HG03521 (cell line): ENCODE data around the gene CDC42EP3.

ENCODE experiments used
- ATAC-seq: cut with Tn5 transposase; IDR thresholded peaks from one replicate; pipeline ENCODE4 v1.9.1; 2021; ENCODE audit warnings: mild to moderate bottlenecking, moderate library complexity; ENCODE audit not compliant: unreplicated experiment

CDC42EP3 gene

GRCh38 chr2:37619959-37620300 is 51.5 kb downstream of the CDC42EP3 start:
- no peak for ATAC-seq

- no peak for ATAC-seq
Measured at GRCh38 chr2:37619230-37619958, 52.0 kb downstream of the CDC42EP3 start.

- no peak for ATAC-seq
Measured at GRCh38 chr2:37618326-37618725, 53.1 kb downstream of the CDC42EP3 start.

- ATAC-seq = no peak
Measured at GRCh38 chr2:37617119-37617892, 54.1 kb downstream of the CDC42EP3 start.

- ATAC-seq = no peak
Measured at GRCh38 chr2:37616677-37617005, 54.8 kb downstream of the CDC42EP3 start.

GRCh38 chr2:37615804-37616676 is 55.4 kb downstream of the CDC42EP3 start:
- no peak for ATAC-seq

- no peak for ATAC-seq
Measured at GRCh38 chr2:37614061-37614738, 57.2 kb downstream of the CDC42EP3 start.

GRCh38 chr2:37612382-37612781 is 59.1 kb downstream of the CDC42EP3 start:
- no peak for ATAC-seq

- no peak for ATAC-seq
Measured at GRCh38 chr2:37610638-37611289, 60.7 kb downstream of the CDC42EP3 start.

GRCh38 chr2:37609782-37610181 is 61.7 kb downstream of the CDC42EP3 start:
- no peak for ATAC-seq

GRCh38 chr2:37604716-37605115 is 66.7 kb downstream of the CDC42EP3 start:
- ATAC-seq = no peak

GRCh38 chr2:37602702-37603101 is 68.7 kb downstream of the CDC42EP3 start:
- ATAC-seq = no peak

- no peak for ATAC-seq
Measured at GRCh38 chr2:37602040-37602439, 69.4 kb downstream of the CDC42EP3 start.

- no peak for ATAC-seq
Measured at GRCh38 chr2:37601569-37601968, 69.9 kb downstream of the CDC42EP3 start.

- no peak for ATAC-seq
Measured at GRCh38 chr2:37600735-37601134, 70.7 kb downstream of the CDC42EP3 start.

- ATAC-seq = no peak
Measured at GRCh38 chr2:37599688-37600525, 71.5 kb downstream of the CDC42EP3 start.

- ATAC-seq = no peak
Measured at GRCh38 chr2:37593694-37594093, 77.7 kb downstream of the CDC42EP3 start.

GRCh38 chr2:37593024-37593423 is 78.4 kb downstream of the CDC42EP3 start:
- no peak for ATAC-seq
